K562 (cell line): ENCODE results near the gene NEIL1. TPM values are rescaled to one million over a fixed set of nuclear protein-coding genes. Genes with fewer than 3 reads are reported as not detected.

ENCODE experiments used
- ATAC-seq: fragments of 200-7000 bp; cut with Tn5 transposase; 3 replicates; pipeline ENCODE4 v1.9.1; 2020; ENCODE audit warnings: moderate library complexity
- BruUV-seq: library from RNA; stranded (reverse); fragments of 400-500 nt; replicated peaks from 2 replicates; lab custom pipeline; 2021; lab: Mats Ljungman, UMichigan
- CTCF ChIA-PET: fragments of 300-600 bp; formaldehyde crosslinking; extraction: SDS; loops from one replicate; lab custom pipeline; 2021; ENCODE audit warnings: low intra/inter-chr PET ratio; lab: Yijun Ruan, JAX
- POLR2A ChIA-PET: fragments of 300-600, 350-650 bp; sonication (Branson Sonifier 250); formaldehyde crosslinking; extraction: SDS; loops from one replicate; lab custom pipeline; 2021; ENCODE audit warnings: antibody characterized with exemption, inconsistent platforms; lab: Yijun Ruan, JAX
- DNase-seq, 4 experiments: peaks; one replicate each; pipeline versions ENCODE4 v3.0.0 to v3.0.0-alpha.2; 2011 to 2018; ENCODE audit warnings: low spot score in 3 of 4, mixed read lengths in 3 of 4; ENCODE audit errors: extremely low read depth in 1 of 4
- FAIRE-seq: peaks from 2 replicates; lab custom pipeline; 2011; peaks lifted over from hg19 to GRCh38; lab: Jason Lieb, UNC
- H2AFZ ChIP-seq: 2 replicates; pipeline ENCODE4 v1.6.0; 2011; ENCODE audit warnings: low read depth, low read length, control low read depth, inconsistent platforms
- H3K27ac ChIP-seq: fragments of 200-600 bp; 3 replicates; pipeline ENCODE4 v1.8.0; 2011; ENCODE audit warnings: low read depth, mild to moderate bottlenecking, control low read depth, inconsistent platforms, low read length, moderate library complexity, mixed read lengths; ENCODE audit errors: extremely low read depth
- H3K27me3 ChIP-seq, 2 experiments: fragments of 300-600 bp in 1 of 2; 2 replicates in 1 of 2; 3 replicates in 1 of 2; pipeline versions ENCODE4 v1.6.0 to v1.8.0; 2011; ENCODE audit warnings: inconsistent platforms in 2 of 2, low read length in 2 of 2, mild to moderate bottlenecking in 1 of 2, mixed read lengths in 1 of 2, moderate library complexity in 1 of 2; ENCODE audit not compliant: control insufficient read depth in 2 of 2, insufficient read depth in 2 of 2
- H3K36me3 ChIP-seq: fragments of 300-600 bp; 3 replicates; pipeline ENCODE4 v1.8.0; 2011; ENCODE audit warnings: mild to moderate bottlenecking, low read length, inconsistent platforms; ENCODE audit not compliant: control insufficient read depth, insufficient read depth
- H3K4me1 ChIP-seq, 2 experiments: fragments of 200-600 bp in 1 of 2; replicated peaks in 1 of 2; 2 replicates in 1 of 2; 3 replicates in 1 of 2; pipeline versions ENCODE4 v1.5.1 to v1.8.0; 2011; ENCODE audit warnings: inconsistent platforms in 2 of 2, low read length in 2 of 2, mild to moderate bottlenecking in 1 of 2, mixed read lengths in 1 of 2, moderate library complexity in 1 of 2; ENCODE audit not compliant: control insufficient read depth in 2 of 2, insufficient read depth in 2 of 2
- H3K4me2 ChIP-seq: 2 replicates; pipeline ENCODE4 v1.6.1; 2011; ENCODE audit warnings: low read length, control low read depth, inconsistent platforms, mixed read lengths; ENCODE audit not compliant: insufficient read depth
- H3K4me3 ChIP-seq: fragments of 200-600 bp; sonication (generic), shearing (Covaris generic); 2 replicates; pipeline ENCODE4 v1.5.1; 2016; ENCODE audit warnings: control low read depth, inconsistent platforms
- H3K79me2 ChIP-seq: fragments of 200-600 bp; 3 replicates; pipeline ENCODE4 v1.8.0; 2011; ENCODE audit warnings: low read length, inconsistent platforms; ENCODE audit not compliant: control insufficient read depth, insufficient read depth
- H3K9ac ChIP-seq, 2 experiments: 2 replicates each; pipeline versions ENCODE4 v1.6.0 to v1.6.1; 2011; ENCODE audit warnings: low read depth in 2 of 2, low read length in 2 of 2, control low read depth in 1 of 2, inconsistent platforms in 1 of 2, mild to moderate bottlenecking in 1 of 2, mixed read lengths in 1 of 2; ENCODE audit not compliant: insufficient read depth in 1 of 2
- H3K9me1 ChIP-seq: one replicate; pipeline ENCODE4 v1.6.0; 2011; ENCODE audit warnings: inconsistent platforms, mild to moderate bottlenecking, low read length, moderate library complexity; ENCODE audit not compliant: control insufficient read depth, insufficient read depth
- H3K9me3 ChIP-seq: replicated peaks from 2 replicates; pipeline ENCODE4 v1.5.1; 2011; ENCODE audit warnings: low read depth, low read length, inconsistent platforms; ENCODE audit not compliant: control insufficient read depth, insufficient read depth
- H4K20me1 ChIP-seq: replicated peaks from 2 replicates; pipeline ENCODE4 v1.6.1; 2011; ENCODE audit warnings: low read length, inconsistent platforms, mixed read lengths; ENCODE audit not compliant: control insufficient read depth, insufficient read depth
- DACH1 ChIP-seq: fragments of 450-650 bp; IDR thresholded peaks from 2 replicates; pipeline ENCODE4 v1.6.1; 2018; ENCODE audit not compliant: partially characterized antibody
- ETV5 ChIP-seq: sonication (generic); formaldehyde crosslinking; IDR thresholded peaks from 2 replicates; pipeline ENCODE4 v1.4.0; 2020; ENCODE audit warnings: low read depth, mild to moderate bottlenecking, missing genetic modification reagents
- FOXP1 ChIP-seq: sonication (generic); formaldehyde crosslinking; IDR thresholded peaks from 2 replicates; pipeline ENCODE4 v1.8.0; 2022; ENCODE audit warnings: mild to moderate bottlenecking, missing genetic modification reagents
- GTF2F1 ChIP-seq: IDR thresholded peaks from 2 replicates; pipeline ENCODE4 v1.6.1; 2011; ENCODE audit warnings: low read depth, low read length, improper control_type of control experiment
- KHSRP ChIP-seq: fragments of 450-650 bp; IDR thresholded peaks from 2 replicates; pipeline ENCODE4 v1.6.1; 2017
- PHF8 ChIP-seq: fragments of 200-600 bp; sonication (generic); IDR thresholded peaks from 2 replicates; pipeline ENCODE4 v1.6.1; 2012; ENCODE audit warnings: mixed run types, mild to moderate bottlenecking, inconsistent platforms, low read length, moderate library complexity, borderline replicate concordance
- SRSF1 ChIP-seq: fragments of 200-400 bp; formaldehyde crosslinking; IDR thresholded peaks from 2 replicates; pipeline ENCODE4 v1.6.1; 2017; ENCODE audit warnings: mild to moderate bottlenecking, low read depth, low read length, moderate library complexity
- USF2 ChIP-seq: sonication (generic); formaldehyde crosslinking; IDR thresholded peaks from 2 replicates; pipeline ENCODE4 v1.5.0; 2020; ENCODE audit warnings: missing genetic modification reagents
- ZNF140 ChIP-seq: fragments of 250-450 bp; sonication (Bioruptor Pico); IDR thresholded peaks from 2 replicates; pipeline ENCODE4 v1.8.0; 2021; ENCODE audit warnings: moderate library complexity, mild to moderate bottlenecking, inconsistent platforms
- ZNF143 ChIP-seq: sonication (generic); formaldehyde crosslinking; IDR thresholded peaks from 2 replicates; pipeline ENCODE4 v1.9.0; 2022; ENCODE audit warnings: mild to moderate bottlenecking, missing genetic modification reagents
- ZNF316 ChIP-seq: fragments of 450-650 bp; IDR thresholded peaks from 2 replicates; pipeline ENCODE4 v1.6.1; 2016
- WGBS: fragments of 100-300 bp; shearing (Covaris generic); methylation state at CpG from one replicate; pipeline ENCODE4 v1.1.6; 2016; ENCODE audit warnings: low coverage, mixed read lengths; ENCODE audit not compliant: insufficient coverage; ENCODE audit errors: missing lambda C conversion rate; 5-methylcytosine and 5-hydroxymethylcytosine counted together
- in situ Hi-C: fragments of 300-500 bp; cut with MboI; formaldehyde crosslinking; loops from 4 replicates; pipeline ENCODE4 v1.15.0; 2018; ENCODE audit warnings: inconsistent platforms, mixed read lengths
- intact Hi-C: fragments of 100-400 bp; cut with micrococcal nuclease; formaldehyde crosslinking; loops from 2 replicates; pipeline ENCODE4 v1.14.2; 2022
- polyA plus RNA-seq, 8 experiments: library from polyadenylated mRNA; depleted of rRNA in 4 of 8; stranded (reverse) in 5 of 8; unstranded in 3 of 8; fragments of >200 nt; fragmentation: Nextera tagmentation in 2 of 8; fragmentation: Illumina TruSeq in 1 of 8; extraction: Ambion mirVana in 2 of 8; extraction: Trizol in 1 of 8; gene quantifications; 2 replicates each; pipeline versions ENCODE4 v1.2.1 to v1.2.3, GENCODE V29; 2011 to 2014; ENCODE audit warnings: inconsistent platforms in 1 of 8, missing spikeins in 1 of 8
- total RNA-seq, 7 experiments: library from RNA; depleted of rRNA in 6 of 7; stranded (reverse); fragments of >200 nt in 6 of 7; fragmentation: Illumina TruSeq in 2 of 7; extraction: Trizol in 2 of 7; gene quantifications; 2 replicates each; pipeline versions ENCODE4 v1.2.1 to v1.2.3, GENCODE V29; 2011 to 2021; ENCODE audit warnings: low replicate concordance in 1 of 7

NEIL1 gene
- total and polyA plus RNA-seq, 9 of the 15 experiments (the other 6 are each of a cell fraction or from before 2014, with no cell fraction given) = 0.14 to 4.3 (median 2.4) TPM

- H3K4me2 ChIP-seq = no peak overlapping the region
- no peaks in the 10 kb centered on the region; a peak in 1 of 5 replicates for H3K27me3 ChIP-seq
- in situ Hi-C loops = no loop called here
- BruUV-seq = no TSS peak
- peak overlapping the region in 1 of 2 experiments; percentile 28; a peak in 1 of 4 replicates for H3K9ac ChIP-seq
- ATAC-seq (no peak), FAIRE-seq (no peak), DNase-seq (no peak)
- no peak overlapping the region for H2AFZ ChIP-seq
- no peak overlapping the region for H3K4me3 ChIP-seq
- H3K27ac ChIP-seq = no peak overlapping the region
- CTCF ChIA-PET = no interaction called here
- POLR2A ChIA-PET = interaction anchor here (0.5 to 3.9 kb wide), 8 partner anchors 9 to 1953 kb away, joined by 3 to 36 read pairs (median 3); partner anchors contain the start of gene MAN2C1
- no peaks in the 10 kb centered on the region for H3K9me3 ChIP-seq
- intact Hi-C loops = no loop called here
- TF ChIP-seq GTF2F1 (no peak), ETV5 (no peak), ZNF316 (no peak), PHF8 (no peak), DACH1 (no peak)
- 61% methylated on average over 6 of the region's 7 CpGs for WGBS
- no peaks in the 10 kb centered on the region for H3K9me1 ChIP-seq
- no peaks in the 10 kb centered on the region for H4K20me1 ChIP-seq
- peaks cover 33% of the 10 kb centered on the region; the same call in 1 of the 3 replicates for H3K36me3 ChIP-seq
- no peaks in the 10 kb centered on the region for H3K79me2 ChIP-seq
- H3K4me1 ChIP-seq = peaks cover 0 to 6% of the 10 kb centered on the region in 2 experiments; a peak in 3 of 5 replicates
Measured at GRCh38 chr15:75354454-75354853, 7.6 kb downstream of the NEIL1 start.

- no peak for ATAC-seq
- Histone ChIP-seq H3K9me3 (no peaks in the 10 kb centered on the region), H4K20me1 (no peaks in the 10 kb centered on the region), H3K36me3 (peaks cover 42% of the 10 kb centered on the region; the same call in 2 of the 3 replicates), H3K9me1 (peaks cover under 1% of the 10 kb centered on the region), H3K27me3 (no peaks in the 10 kb centered on the region; a peak in 1 of 5 replicates), H3K4me2 (no peak overlapping the region), H3K4me1 (peaks cover 0 to 6% of the 10 kb centered on the region in 2 experiments; a peak in 2 of 5 replicates), H3K79me2 (no peaks in the 10 kb centered on the region), H3K9ac (no peak overlapping the region), H2AFZ (no peak overlapping the region), H3K27ac (no peak overlapping the region), H3K4me3 (no peak overlapping the region)
- no peak for DNase-seq
- TF ChIP-seq KHSRP (no peak), FOXP1 (CRISPR knock-in tag) (no peak), SRSF1 (no peak), ZNF140 (CRISPR knock-in tag) (no peak), ZNF143 (CRISPR knock-in tag) (no peak), USF2 (no peak)
- ChIA-PET CTCF (no interaction called here), POLR2A (interaction anchor here (0.6 to 3.9 kb wide), 3 partner anchors 13 to 1953 kb away, joined by 3 to 36 read pairs (median 3); partner anchors contain the start of gene MAN2C1)
- no TSS peak for BruUV-seq
- WGBS = 76% methylated on average over 4 of the region's 4 CpGs
- intact Hi-C loops = no loop called here
- FAIRE-seq = no peak
- in situ Hi-C loops = no loop called here
Measured at GRCh38 chr15:75355369-75355768, 8.5 kb downstream of the NEIL1 start.
